WTC11 (cell line): ENCODE data around the gene SPOUT1. TPM values are rescaled to one million over a fixed set of nuclear protein-coding genes. Genes with fewer than 3 reads are reported as not detected.
A peak's percentile ranks its signal among the peaks of the same experiment; 100 is the strongest.

ENCODE experiments used
- ATAC-seq: fragments of 200-7000 bp; cut with Tn5 transposase; 2 replicates; pipeline ENCODE4 v1.10.0; 2021; ENCODE audit warnings: mild to moderate bottlenecking, moderate library complexity
- CTCF ChIA-PET: fragments of 300-600 bp; sonication (Branson Sonifier 250); formaldehyde crosslinking; loops from one replicate; lab custom pipeline; 2021; ENCODE audit warnings: antibody characterized with exemption; lab: Charles Lee
- POLR2A ChIA-PET: fragments of 350-600 bp; sonication (Branson Sonifier 250); formaldehyde crosslinking; loops from one replicate; lab custom pipeline; 2021; ENCODE audit warnings: antibody characterized with exemption; lab: Charles Lee
- DNase-seq: peaks from one replicate; pipeline ENCODE4 v3.0.0; 2021; ENCODE audit warnings: low spot score
- H3K27ac Mint-ChIP-seq: 2 replicates; pipeline ENCODE4 v1.8.0; 2021; ENCODE audit warnings: mixed read lengths
- H3K27me3 Mint-ChIP-seq: 2 replicates; pipeline ENCODE4 v1.8.0; 2021; ENCODE audit warnings: low read depth, mild to moderate bottlenecking, moderate library complexity, mixed read lengths
- H3K36me3 Mint-ChIP-seq: 2 replicates; pipeline ENCODE4 v1.8.0; 2021; ENCODE audit warnings: mixed read lengths
- H3K4me1 Mint-ChIP-seq: 2 replicates; pipeline ENCODE4 v1.8.0; 2022; ENCODE audit warnings: mixed read lengths
- H3K4me3 Mint-ChIP-seq: 2 replicates; pipeline ENCODE4 v1.8.0; 2021; ENCODE audit warnings: mild to moderate bottlenecking, moderate library complexity, mixed read lengths
- H3K9me3 Mint-ChIP-seq: 2 replicates; pipeline ENCODE4 v1.8.0; 2021; ENCODE audit warnings: mixed read lengths
- AR ChIP-seq: fragments of 250-450 bp; sonication (Bioruptor Pico); IDR thresholded peaks from 2 replicates; pipeline ENCODE4 v1.9.0; 2021; ENCODE audit warnings: mild to moderate bottlenecking
- CREM ChIP-seq: sonication (generic); formaldehyde crosslinking; IDR thresholded peaks from 2 replicates; pipeline ENCODE4 v1.8.1; 2022; ENCODE audit warnings: mild to moderate bottlenecking, missing genetic modification reagents, moderate library complexity
- ELF4 ChIP-seq: sonication (generic); formaldehyde crosslinking; IDR thresholded peaks from 2 replicates; pipeline ENCODE4 v1.8.1; 2022; ENCODE audit warnings: low read depth, mild to moderate bottlenecking, moderate library complexity, missing genetic modification reagents
- ETV6 ChIP-seq: sonication (generic); formaldehyde crosslinking; IDR thresholded peaks from 2 replicates; pipeline ENCODE4 v1.8.1; 2022; ENCODE audit warnings: mild to moderate bottlenecking, missing genetic modification reagents
- GTF2I ChIP-seq: fragments of 250-450 bp; sonication (Bioruptor Pico); conservative IDR thresholded peaks from 2 replicates; pipeline ENCODE4 v1.4.0; 2021; ENCODE audit warnings: mild to moderate bottlenecking
- HMGXB4 ChIP-seq: sonication (generic); formaldehyde crosslinking; IDR thresholded peaks from 2 replicates; pipeline ENCODE4 v1.8.1; 2023; ENCODE audit warnings: mild to moderate bottlenecking, moderate library complexity, missing genetic modification reagents
- IRF2 ChIP-seq: sonication (generic); formaldehyde crosslinking; IDR thresholded peaks from 2 replicates; pipeline ENCODE4 v1.8.0; 2022; ENCODE audit warnings: low read depth, missing genetic modification reagents, borderline replicate concordance
- JAZF1 ChIP-seq: fragments of 250-450 bp; sonication (Bioruptor Pico); IDR thresholded peaks from 2 replicates; pipeline ENCODE4 v1.9.0; 2021; ENCODE audit warnings: moderate library complexity, mild to moderate bottlenecking, inconsistent platforms
- MYBL2 ChIP-seq: sonication (generic); formaldehyde crosslinking; IDR thresholded peaks from 2 replicates; pipeline ENCODE4 v1.8.1; 2023; ENCODE audit warnings: mild to moderate bottlenecking, moderate library complexity, missing genetic modification reagents
- NFE2L1 ChIP-seq: sonication (generic); formaldehyde crosslinking; IDR thresholded peaks from 2 replicates; pipeline ENCODE4 v1.8.1; 2023; ENCODE audit warnings: missing genetic modification reagents
- PREB ChIP-seq: sonication (generic); formaldehyde crosslinking; IDR thresholded peaks from 2 replicates; pipeline ENCODE4 v1.8.1; 2022; ENCODE audit warnings: mild to moderate bottlenecking, missing genetic modification reagents, moderate library complexity, borderline replicate concordance
- STAT6 ChIP-seq: sonication (generic); formaldehyde crosslinking; conservative IDR thresholded peaks from 2 replicates; pipeline ENCODE4 v1.8.1; 2023; ENCODE audit warnings: mild to moderate bottlenecking, low read depth, missing genetic modification reagents, moderate library complexity
- TEAD4 ChIP-seq: sonication (generic); formaldehyde crosslinking; IDR thresholded peaks from 2 replicates; pipeline ENCODE4 v1.8.0; 2022; ENCODE audit warnings: mild to moderate bottlenecking, missing genetic modification reagents
- ZNF121 ChIP-seq: sonication (generic); formaldehyde crosslinking; IDR thresholded peaks from 2 replicates; pipeline ENCODE4 v1.8.0; 2023; ENCODE audit warnings: missing genetic modification reagents
- ZNF232 ChIP-seq: sonication (generic); formaldehyde crosslinking; IDR thresholded peaks from 2 replicates; pipeline ENCODE4 v1.8.0; 2022; ENCODE audit warnings: mild to moderate bottlenecking, missing genetic modification reagents
- total RNA-seq: library from RNA; stranded (reverse); gene quantifications from 3 replicates; pipeline ENCODE4 v1.2.3, GENCODE V29; 2021
- TF ChIP-seq, protein P1 (sequence below): sonication (generic); formaldehyde crosslinking; IDR thresholded peaks from 2 replicates; pipeline ENCODE4 v1.8.1; 2023; ENCODE audit warnings: mild to moderate bottlenecking, missing genetic modification reagents
- TF ChIP-seq, protein P2 (sequence below): sonication (generic); formaldehyde crosslinking; IDR thresholded peaks from 2 replicates; pipeline ENCODE4 v1.8.1; 2022; ENCODE audit warnings: mild to moderate bottlenecking, moderate library complexity, missing genetic modification reagents
- TF ChIP-seq, protein P3 (sequence below): fragments of 250-450 bp; sonication (Bioruptor Pico); IDR thresholded peaks from 2 replicates; pipeline ENCODE4 v1.9.0; 2021; ENCODE audit warnings: mild to moderate bottlenecking

SPOUT1 gene
- total RNA-seq, 1 experiment from 2014 or later: 79.3 TPM

DNA sequence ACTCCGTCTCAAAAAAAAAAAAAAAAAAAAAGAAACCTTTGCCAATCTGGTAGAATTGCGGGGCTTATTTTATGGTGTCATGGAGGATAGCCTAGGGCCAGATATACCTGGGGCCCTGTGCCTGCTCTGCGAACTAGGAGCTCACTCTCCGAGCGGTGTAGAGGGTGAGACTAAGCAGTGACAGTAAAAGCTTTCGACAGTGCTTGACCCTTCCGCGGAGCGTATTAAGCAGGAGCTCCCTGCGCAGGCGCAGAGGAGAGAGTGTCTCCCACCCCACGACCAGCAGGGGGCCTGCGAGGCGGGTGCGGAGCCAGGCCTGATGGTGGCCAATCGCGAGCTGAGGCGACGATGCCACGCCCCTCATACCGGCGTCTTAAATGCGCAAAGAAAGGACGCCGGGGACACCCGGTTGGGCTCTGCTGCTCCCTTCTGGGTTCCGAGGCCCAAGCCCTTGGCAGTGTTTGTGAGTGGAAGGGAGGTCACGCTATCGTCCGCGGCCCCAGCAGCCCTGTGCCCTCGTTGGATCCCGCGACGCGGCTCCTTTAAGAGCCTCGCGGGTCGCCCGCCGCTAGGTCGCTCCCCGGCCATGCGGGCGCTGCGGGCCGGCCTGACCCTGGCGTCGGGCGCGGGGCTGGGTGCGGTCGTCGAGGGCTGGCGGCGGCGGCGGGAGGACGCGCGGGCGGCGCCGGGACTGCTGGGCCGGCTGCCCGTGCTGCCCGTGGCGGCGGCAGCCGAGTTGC, 11.3 kb downstream of the SPOUT1 start, which contains the start of gene ENDOG (continued):
- TF ChIP-seq, protein P1, sequence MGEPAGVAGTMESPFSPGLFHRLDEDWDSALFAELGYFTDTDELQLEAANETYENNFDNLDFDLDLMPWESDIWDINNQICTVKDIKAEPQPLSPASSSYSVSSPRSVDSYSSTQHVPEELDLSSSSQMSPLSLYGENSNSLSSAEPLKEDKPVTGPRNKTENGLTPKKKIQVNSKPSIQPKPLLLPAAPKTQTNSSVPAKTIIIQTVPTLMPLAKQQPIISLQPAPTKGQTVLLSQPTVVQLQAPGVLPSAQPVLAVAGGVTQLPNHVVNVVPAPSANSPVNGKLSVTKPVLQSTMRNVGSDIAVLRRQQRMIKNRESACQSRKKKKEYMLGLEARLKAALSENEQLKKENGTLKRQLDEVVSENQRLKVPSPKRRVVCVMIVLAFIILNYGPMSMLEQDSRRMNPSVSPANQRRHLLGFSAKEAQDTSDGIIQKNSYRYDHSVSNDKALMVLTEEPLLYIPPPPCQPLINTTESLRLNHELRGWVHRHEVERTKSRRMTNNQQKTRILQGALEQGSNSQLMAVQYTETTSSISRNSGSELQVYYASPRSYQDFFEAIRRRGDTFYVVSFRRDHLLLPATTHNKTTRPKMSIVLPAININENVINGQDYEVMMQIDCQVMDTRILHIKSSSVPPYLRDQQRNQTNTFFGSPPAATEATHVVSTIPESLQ (CRISPR knock-in tag): no peak
- TF ChIP-seq CREM: peak; percentile 58

DNA sequence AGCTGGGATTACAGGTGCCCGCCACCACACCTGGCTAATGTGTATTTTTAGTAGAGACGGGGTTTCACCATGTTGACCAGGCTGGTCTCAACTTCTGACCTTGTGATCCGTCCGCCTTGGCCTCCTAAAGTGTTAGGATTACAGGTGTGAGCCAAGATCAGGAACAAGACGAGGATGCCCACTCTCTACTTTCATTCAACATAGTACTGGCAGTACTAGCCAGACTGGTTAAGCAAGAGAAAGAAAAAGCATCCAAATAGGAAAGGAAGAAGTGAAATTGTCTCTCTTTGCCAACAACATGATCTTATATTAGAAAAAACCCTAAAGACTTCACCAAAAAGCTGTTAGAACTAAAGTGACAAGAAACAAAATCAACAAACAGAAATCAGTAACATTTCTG, 18.7 kb downstream of the SPOUT1 start:
- Mint-ChIP-seq H3K4me3 (no peak overlapping the region), H3K4me1 (no peaks in the 10 kb centered on the region; the same call in 1 of the 2 replicates), H3K27ac (no peak overlapping the region), H3K36me3 (peaks cover 6% of the 10 kb centered on the region), H3K27me3 (no peaks in the 10 kb centered on the region), H3K9me3 (no peaks in the 10 kb centered on the region)
- POLR2A ChIA-PET: no interaction called here
- ATAC-seq: no peak
- TF ChIP-seq NFE2L1 (CRISPR knock-in tag) (no peak), MYBL2 (CRISPR knock-in tag) (no peak), PREB (CRISPR knock-in tag) (no peak), GTF2I (CRISPR knock-in tag) (no peak), ETV6 (CRISPR knock-in tag) (no peak), ZNF121 (CRISPR knock-in tag) (no peak), IRF2 (CRISPR knock-in tag) (no peak), ZNF232 (no peak), JAZF1 (CRISPR knock-in tag) (no peak), STAT6 (CRISPR knock-in tag) (no peak), TEAD4 (CRISPR knock-in tag) (no peak), HMGXB4 (CRISPR knock-in tag) (no peak), ELF4 (CRISPR knock-in tag) (no peak), AR (CRISPR knock-in tag) (no peak)
- TF ChIP-seq, protein P2, sequence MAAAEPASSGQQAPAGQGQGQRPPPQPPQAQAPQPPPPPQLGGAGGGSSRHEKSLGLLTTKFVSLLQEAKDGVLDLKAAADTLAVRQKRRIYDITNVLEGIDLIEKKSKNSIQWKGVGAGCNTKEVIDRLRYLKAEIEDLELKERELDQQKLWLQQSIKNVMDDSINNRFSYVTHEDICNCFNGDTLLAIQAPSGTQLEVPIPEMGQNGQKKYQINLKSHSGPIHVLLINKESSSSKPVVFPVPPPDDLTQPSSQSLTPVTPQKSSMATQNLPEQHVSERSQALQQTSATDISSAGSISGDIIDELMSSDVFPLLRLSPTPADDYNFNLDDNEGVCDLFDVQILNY: no peak
- TF ChIP-seq, protein P3, sequence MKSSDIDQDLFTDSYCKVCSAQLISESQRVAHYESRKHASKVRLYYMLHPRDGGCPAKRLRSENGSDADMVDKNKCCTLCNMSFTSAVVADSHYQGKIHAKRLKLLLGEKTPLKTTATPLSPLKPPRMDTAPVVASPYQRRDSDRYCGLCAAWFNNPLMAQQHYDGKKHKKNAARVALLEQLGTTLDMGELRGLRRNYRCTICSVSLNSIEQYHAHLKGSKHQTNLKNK (CRISPR knock-in tag): no peak
- no peak for DNase-seq
- CTCF ChIA-PET: interaction anchor here (0.7 to 2.0 kb wide), 3 partner anchors 8 to 117 kb away, joined by 3 to 13 read pairs (median 9); partner anchors contain the start of gene ENDOG
